Omental fat pad (tissue), 4 donors: Measurements from ENCODE around the gene PRPS1. TPM values are rescaled to one million over a fixed set of nuclear protein-coding genes. Genes with fewer than 3 reads are reported as not detected.

Source experiments
- total RNA-seq, 4 donors: library from RNA; depleted of rRNA; stranded (reverse); fragments of >200 nt; gene quantifications; one replicate each; pipeline ENCODE4 v1.1.0, GENCODE V29; 2016

The PRPS1 gene
- total RNA-seq, 4 donors from 2014 or later, result 16.4 to 43.6 (median 24.8) TPM

Other genes with a start within 250 kb of the PRPS1 start
- gene FRMPD3, start 178.9 kb upstream of the PRPS1 start, total RNA-seq, result under 1 TPM in 1 of 4 donors, not detected in 3; 0.09 TPM
- 100 to 1,000 TPM; 316 to 869 (median 357) TPM for gene TSC22D3, start 147.3 kb downstream of the PRPS1 start, total RNA-seq
- under 1 TPM in 1 of 4 donors, not detected in 3; 0.47 TPM for gene NCBP2L, start 149.2 kb downstream of the PRPS1 start, total RNA-seq
- 10 to 100 TPM; 18.7 to 37.9 (median 26.5) TPM for gene MID2, start 197.4 kb downstream of the PRPS1 start, total RNA-seq